LNCAP (cell line): ENCODE measurements around the gene ZNF646.

ENCODE experiments used
- CTCF ChIP-seq: fragments of 450-650 bp; IDR thresholded peaks from 2 replicates; pipeline ENCODE4 v1.5.1; 2017; ENCODE audit warnings: mild to moderate bottlenecking

ZNF646 gene

DNA sequence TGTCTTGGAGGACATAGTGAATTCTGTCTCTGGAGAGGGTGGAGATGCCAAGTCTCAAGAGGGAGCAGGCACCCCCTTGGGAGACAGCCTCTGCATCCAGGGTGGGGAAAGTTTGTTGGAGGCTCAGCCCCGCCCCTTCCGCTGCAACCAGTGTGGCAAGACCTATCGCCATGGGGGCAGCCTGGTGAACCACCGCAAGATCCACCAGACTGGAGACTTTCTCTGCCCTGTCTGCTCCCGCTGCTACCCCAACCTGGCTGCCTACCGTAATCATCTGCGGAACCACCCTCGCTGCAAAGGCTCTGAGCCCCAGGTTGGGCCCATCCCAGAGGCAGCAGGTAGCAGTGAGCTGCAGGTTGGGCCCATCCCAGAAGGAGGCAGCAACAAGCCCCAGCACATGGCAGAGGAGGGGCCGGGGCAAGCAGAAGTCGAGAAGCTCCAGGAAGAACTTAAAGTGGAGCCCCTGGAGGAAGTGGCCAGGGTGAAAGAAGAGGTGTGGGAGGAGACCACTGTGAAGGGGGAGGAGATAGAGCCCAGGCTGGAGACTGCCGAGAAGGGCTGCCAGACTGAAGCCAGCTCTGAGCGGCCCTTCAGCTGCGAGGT lies 5.2 kb downstream of the ZNF646 start:
- no peak for TF ChIP-seq CTCF

DNA sequence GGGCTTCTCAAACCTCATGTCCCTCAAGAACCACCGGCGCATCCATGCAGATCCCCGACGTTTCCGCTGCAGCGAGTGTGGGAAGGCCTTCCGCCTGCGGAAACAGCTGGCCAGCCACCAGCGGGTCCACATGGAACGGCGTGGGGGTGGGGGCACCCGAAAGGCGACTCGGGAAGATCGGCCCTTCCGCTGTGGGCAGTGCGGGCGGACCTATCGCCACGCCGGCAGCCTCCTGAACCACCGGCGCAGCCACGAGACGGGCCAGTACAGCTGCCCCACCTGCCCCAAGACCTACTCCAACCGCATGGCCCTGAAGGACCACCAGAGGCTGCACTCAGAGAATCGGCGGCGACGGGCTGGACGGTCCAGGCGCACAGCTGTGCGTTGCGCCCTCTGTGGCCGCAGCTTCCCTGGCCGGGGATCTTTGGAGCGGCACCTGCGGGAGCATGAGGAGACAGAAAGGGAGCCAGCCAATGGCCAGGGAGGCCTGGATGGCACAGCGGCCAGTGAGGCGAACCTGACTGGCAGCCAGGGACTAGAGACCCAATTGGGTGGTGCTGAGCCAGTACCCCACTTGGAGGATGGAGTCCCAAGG lies 5.9 kb downstream of the ZNF646 start:
- no peak for TF ChIP-seq CTCF

- no peak for TF ChIP-seq CTCF
Measured at GRCh38 chr16:31080756-31081419, 6.7 kb downstream of the ZNF646 start.

DNA sequence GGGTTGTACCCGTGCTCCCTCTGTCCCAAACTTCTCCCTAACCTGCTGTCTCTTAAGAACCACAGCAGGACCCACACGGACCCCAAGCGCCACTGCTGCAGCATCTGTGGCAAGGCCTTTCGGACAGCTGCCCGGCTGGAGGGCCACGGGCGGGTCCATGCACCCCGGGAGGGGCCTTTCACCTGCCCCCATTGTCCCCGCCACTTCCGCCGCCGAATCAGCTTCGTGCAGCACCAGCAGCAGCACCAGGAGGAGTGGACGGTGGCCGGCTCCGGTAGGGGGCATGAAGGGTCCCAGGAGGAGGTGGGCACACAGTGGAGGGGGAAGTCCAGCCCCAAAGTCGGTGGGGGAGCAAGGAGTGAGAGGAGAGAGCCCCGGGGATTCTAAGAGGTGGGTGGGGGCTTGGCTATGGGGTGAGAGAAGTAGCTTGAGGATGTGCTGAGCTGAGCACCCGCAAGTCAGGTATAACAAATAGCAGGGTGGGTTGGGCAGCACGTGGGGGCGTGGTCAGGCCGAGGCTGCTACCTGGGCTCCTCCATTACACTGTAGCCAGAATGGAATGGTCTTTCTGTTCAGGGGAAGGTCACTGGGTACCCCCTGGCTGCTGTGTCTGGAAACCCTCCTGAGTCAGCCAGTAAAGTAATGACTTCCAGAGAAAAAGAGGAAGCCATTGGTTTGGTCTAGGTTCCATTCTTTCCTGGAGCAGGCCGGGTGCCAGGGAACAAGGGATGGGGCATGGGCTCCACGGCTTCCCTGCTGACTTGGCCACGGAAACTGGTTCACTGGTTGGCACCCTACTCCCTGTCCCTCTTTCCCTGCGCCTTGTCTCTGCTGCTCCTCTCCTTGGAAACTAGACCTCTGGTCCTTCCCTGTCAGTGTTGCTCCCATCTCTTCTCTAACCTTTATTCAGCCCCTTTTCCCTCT lies 7.5 kb downstream of the ZNF646 start:
- no peak for TF ChIP-seq CTCF

DNA sequence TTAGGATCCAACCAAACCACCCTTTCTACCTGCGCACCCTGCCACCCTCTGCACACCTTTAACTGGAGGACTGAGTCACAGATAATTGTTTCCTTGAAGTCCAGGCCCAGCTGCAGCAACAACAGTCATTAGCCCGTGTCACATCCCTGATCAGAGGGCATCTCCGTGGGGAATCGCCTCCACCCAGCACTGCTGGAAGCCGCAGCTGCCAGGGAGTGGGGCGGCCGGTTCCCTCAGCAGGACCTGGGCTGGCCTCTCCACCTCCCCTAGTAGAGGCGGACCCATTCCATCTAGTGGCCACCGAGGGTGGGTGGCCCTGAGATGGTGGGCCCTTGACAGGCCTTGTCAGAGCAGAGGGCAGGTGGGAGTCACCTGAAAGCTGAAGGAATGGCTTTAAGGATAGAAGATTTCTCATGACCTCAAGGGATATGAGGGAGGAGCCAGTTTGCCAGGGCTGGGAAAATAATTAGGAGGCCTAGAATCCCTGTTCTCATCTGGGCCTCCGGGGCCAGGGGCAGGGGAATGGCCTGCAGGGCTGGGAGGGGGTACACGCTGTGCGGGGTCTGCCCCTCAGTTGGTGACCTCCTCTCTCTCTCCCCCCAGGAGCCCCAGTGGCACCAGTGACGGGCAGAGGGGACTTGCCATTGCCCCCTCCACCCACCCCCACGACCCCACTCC lies 8.3 kb downstream of the ZNF646 start:
- TF ChIP-seq CTCF = no peak

- no peak for TF ChIP-seq CTCF
Measured at GRCh38 chr16:31083081-31083480, 8.9 kb downstream of the ZNF646 start.

DNA sequence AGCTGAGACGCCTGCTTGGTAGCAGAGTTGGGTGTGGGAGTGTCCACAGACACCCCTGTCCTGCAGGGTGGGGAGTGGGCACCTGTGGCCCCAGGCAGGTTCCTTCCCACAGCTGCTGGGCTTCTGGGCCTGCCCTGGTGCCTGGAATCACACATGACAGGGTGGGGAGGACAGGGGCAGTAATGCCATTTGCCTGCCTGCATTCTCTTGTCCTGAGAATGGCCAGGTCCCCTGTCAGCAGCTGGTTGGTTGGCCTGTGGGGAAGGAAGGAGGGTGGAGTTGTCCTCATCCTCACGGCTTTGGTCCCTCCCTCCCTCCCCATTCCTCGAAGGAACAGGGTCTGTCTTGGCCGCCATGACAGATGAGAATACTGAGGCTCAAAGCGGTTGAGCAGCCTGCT lies 9.3 kb downstream of the ZNF646 start:
- TF ChIP-seq CTCF = no peak
